Stimulated activated CD4-positive, alpha-beta T cell treated with anti-CD3 and anti-CD28 coated beads, TNF-alpha, amount 100 ng/mL, for 4 hours (primary cell): Measurements from ENCODE around the gene CS.
"Not testable (repeated sequence)": the region's sequence is repeated elsewhere in the genome, so short reads cannot be mapped to it uniquely, and the experiment has no call there.

Experiments used
- DNase-seq, 3 experiments: peaks; one replicate each; pipeline ENCODE4 v3.0.0-alpha.2; 2020; ENCODE audit warnings: low read depth in 3 of 3

CS gene

DNA sequence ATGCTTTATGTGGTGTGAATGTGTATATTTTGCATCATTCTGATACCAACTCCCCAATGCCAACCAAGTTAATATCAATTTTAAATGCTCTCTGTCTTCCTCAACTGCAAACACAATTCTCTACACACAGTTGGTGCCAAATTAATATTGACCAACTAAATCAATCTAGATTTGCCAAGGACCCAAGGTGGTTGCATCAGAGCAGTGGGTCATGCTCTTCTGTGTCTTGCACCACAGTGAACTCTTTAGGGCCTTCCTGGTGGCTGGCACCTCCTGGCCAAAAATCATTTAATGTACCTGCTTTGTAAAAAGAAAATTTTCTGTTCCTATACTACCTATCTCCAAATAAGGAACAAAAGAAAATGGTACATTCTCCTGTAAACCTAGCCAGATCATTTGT is 19.3 kb downstream of the CS start:
- no peak for DNase-seq

DNA sequence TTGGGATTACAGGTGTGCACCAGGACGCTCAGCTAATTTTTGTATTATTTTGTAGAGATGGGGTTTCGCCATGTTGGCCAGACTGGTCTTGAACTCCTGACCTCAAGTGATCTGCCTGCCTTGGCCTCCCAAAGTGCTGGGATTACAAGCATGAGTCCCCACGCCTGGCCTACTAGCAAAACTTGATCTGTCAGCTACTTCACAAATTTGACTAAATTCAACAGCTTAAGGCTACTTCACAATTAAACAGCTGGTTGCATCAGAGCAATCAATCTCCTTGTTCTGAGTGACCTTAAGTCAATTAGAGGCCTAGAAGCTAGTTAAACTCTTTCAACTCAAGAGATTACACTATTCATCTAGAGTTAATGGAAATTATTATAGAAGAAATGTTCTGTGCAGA is 21.2 kb downstream of the CS start:
- no peak for DNase-seq

DNA sequence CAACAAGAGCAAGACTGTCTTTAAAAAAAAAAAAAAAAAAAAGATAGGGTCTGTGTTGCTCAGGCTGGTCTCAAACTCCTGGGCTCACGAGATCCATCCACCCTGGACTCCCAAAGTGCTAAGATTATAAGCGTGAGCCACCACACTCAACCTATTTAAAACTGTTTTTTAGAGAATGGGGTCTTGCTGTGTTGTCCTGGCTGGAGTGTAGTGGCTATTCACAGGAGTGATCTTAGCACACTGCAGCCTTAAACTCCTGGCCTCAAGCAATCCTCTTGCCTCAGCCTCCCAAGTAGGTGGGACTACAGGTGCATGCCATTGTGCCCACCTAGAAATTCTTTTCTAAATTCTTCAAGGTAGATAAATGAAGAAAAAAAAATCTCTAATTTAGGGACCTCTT is 25.8 kb downstream of the CS start:
- no peak for DNase-seq

DNA sequence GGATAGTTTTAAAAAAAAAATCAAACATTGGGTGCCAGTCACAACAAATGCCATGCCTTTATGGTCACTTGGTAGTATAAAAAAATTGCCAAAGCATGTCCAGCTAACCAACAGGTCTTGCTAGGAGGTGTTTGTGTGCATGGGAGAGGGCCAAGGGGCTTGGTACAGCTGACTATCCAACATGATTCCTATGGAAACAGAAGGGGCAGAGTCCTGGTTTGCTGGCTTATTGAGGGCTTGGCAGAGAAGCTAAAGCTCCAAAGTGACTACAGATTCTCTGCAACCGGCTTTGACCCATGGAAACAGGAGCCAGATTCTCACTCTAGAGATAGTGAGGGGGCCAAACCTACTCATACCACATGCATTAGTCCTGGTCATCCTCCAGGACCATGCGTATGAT is 27.7 kb downstream of the CS start:
- not testable (repeated sequence) for DNase-seq

DNA sequence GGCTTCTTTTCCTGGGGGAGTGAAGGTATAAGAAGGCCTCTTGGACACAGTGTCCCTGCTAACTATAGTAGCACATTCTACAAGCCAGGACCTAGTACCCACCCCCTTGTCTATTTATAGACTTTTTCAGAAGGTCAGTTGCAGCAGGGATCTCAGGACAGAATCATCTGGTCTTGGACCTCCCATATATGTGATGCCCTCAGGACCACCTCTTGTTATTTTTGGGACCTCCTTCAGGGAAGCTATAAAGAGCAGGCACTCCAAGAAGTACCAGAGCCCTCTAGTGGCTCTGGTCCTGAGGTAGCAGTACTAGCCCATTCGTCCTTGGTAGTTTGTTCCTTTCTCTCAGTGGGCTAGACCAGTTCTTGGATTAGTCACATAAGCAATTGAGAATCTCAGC is 29.1 kb downstream of the CS start:
- no peak for DNase-seq

GRCh38 chr12:56267443-56268071 is 32.6 kb downstream of the CS start:
- no peak for DNase-seq

DNA sequence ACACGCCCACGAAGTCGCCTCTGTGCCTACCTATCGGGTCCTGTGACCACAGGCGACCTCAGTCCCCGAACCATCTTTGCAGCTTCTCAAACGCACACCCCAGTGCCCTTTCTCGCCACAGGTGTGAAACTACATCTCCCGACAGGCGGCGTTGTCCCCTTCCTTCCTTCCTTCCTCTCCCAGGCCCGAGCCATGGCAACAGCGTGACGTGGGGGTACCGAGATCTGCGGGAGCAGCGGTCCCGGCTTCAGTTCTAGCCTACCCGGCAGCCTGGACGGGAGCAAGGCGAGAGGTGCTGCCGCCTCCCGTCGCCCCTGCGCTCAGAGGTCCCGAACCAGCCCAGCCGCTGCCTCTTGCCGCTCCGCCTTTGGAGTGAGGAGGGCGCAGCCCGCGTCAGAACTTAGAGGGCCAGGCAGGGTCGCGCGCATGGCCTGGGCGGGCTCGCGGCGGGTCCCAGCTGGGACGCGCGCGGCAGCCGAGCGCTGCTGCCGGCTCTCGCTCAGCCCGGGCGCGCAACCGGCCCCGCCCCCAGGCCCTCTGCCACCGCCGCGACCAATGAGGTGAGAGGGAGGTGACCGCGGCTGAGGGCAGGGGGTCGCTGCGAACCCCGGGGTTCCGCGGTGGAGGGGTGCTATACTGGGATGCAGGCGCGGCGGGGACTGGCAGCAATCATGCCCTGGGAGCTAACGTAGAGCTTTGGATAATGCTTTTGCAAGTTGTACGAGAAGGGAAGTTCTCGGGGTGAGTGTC is 33.3 kb downstream of the CS start, which contains the start of gene COQ10A:
Gene COQ10A, plus strand, starts transcription at position 250 of the 750 bp plus-strand sequence. Its CDS starts 177 bp downstream, at position 427.
- DNase-seq, result peak; percentile 70 to 80 (median 78)

- DNase-seq, result not testable (repeated sequence)
Measured at GRCh38 chr12:56266068-56266692, 34.0 kb downstream of the CS start.

DNA sequence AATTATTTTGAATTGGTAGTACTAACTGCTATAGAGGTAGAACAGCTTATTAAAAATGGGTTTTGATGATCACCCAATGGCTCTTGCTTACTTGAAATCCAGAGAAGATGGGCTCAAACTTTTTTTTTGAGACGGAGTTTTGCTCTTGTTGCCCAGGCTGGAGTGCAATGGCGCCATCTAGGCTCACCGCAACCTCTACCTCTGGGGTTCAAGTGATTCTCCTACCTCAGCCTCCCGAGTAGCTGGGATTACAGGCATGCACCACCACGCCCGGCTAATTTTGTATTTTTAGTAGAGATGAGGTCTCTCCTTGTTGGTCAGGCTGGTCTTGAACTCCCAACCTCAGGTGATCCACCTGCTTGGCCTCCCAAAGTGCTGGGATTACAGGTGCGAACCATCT is 37.2 kb downstream of the CS start:
- DNase-seq, result not testable (repeated sequence)

DNA sequence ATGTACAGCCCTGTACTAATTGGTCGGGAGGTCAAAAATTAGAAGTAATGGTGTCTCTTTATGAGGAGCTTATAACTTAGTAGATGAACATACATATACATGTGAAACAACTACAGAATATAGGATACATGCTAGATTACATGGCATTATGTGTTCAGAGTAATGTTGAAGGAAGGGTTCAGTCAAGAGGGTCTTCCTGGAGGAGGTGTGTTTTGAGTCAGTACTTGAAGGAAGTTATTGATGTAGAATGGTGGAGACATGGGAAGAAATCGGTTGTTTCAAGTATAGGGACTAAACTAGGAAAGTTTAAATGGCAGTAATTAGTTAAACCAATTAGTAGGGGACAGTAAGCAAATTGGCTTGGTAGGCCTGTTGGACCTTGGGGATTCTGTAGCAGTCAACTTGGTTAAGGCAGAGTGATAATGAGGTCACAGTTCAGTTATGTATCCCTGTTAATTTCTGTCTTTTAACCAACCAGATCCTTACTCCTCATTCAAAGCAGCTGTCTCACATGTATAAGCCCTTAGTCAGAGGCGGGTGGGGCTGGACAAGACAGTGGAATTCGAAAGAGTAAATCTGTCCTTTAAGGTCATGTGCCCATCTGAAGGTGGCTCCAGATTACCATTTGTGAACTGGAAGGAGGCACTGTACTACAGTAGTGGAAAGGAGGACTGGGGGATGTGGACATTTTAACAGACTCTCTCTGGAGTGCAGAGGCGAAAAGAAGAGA is 38.5 kb downstream of the CS start:
- DNase-seq, result no peak

- no peak for DNase-seq
Measured at GRCh38 chr12:56260921-56261320, 39.2 kb downstream of the CS start.

GRCh38 chr12:56260380-56260779 is 39.8 kb downstream of the CS start:
- no peak for DNase-seq

- no peak for DNase-seq
Measured at GRCh38 chr12:56258820-56259183, 41.3 kb downstream of the CS start.

GRCh38 chr12:56258068-56258819 is 41.9 kb downstream of the CS start, which contains the start of gene ANKRD52:
Gene ANKRD52, minus strand, starts transcription at chr12:56258384. Its CDS starts 115 bp downstream, at chr12:56258269.
- peak; percentile 51 to 69 (median 65) for DNase-seq

- no peak for DNase-seq
Measured at GRCh38 chr12:56257491-56258067, 42.6 kb downstream of the CS start.

GRCh38 chr12:56257071-56257470 is 43.1 kb downstream of the CS start:
- no peak for DNase-seq

DNA sequence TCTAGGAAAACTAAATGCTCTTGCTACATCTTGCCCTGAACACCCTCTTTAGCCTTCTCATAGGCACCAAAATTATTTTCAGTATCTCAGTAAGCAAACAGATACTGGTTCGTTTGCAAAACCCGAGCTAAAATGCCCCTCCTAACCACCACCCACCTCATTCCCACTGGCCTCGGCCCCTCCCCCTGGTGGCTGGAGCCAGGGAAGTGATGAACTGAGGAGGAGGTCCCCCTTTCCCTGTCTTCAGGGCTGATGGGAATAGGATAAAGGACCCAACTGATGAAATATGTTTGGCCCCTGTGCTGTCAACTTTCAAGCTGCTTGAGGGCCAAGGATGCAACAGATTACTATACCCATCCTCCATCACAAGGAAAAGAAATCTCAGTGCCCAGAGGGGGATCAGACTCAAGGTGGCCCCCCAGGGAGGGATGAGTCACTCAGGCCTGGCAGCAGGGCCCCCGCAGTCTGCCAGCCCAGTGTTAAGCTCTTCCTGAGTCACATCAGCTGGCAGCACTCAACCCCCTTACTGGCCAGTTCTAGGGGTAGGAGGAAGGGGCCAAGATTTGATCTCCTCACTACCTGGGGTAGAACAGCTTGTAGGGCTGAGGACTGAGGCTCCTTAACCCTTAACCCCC is 43.7 kb downstream of the CS start:
- no peak for DNase-seq

- DNase-seq, result no peak
Measured at GRCh38 chr12:56255671-56256070, 44.5 kb downstream of the CS start.

GRCh38 chr12:56253091-56253490 is 47.0 kb downstream of the CS start:
- DNase-seq, result no peak

DNA sequence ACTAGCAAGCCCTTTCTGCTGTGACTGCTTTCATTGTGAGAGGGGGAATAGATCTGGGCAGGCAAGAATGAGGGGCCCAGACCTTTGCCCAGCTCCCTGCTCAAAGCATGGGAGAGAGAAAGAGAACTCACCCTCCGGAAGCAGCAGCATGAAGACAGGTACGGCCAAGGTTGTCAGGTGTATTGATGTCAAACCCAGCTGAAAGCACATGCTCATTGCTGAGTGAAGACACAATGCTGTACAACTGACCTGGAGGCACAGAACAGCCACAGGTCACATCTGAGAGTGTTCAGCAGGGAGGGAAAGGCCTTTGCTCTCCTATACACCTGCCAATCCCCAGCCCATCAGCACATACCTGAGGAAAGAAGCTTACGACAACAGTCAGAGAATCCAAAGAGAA is 47.5 kb downstream of the CS start:
- no peak for DNase-seq

GRCh38 chr12:56248711-56249110 is 51.4 kb downstream of the CS start:
- no peak for DNase-seq
